NCI-H345 (cell line): Measurements from ENCODE around the gene ACTN2.
"Not testable (repeated sequence)": the region's sequence is repeated elsewhere in the genome, so short reads cannot be mapped to it uniquely, and the experiment has no call there.

Experiments
- DNase-seq: peaks from one replicate; lab custom pipeline; 2025; lab: John Stamatoyannopoulos, UW

Gene ACTN2

DNA sequence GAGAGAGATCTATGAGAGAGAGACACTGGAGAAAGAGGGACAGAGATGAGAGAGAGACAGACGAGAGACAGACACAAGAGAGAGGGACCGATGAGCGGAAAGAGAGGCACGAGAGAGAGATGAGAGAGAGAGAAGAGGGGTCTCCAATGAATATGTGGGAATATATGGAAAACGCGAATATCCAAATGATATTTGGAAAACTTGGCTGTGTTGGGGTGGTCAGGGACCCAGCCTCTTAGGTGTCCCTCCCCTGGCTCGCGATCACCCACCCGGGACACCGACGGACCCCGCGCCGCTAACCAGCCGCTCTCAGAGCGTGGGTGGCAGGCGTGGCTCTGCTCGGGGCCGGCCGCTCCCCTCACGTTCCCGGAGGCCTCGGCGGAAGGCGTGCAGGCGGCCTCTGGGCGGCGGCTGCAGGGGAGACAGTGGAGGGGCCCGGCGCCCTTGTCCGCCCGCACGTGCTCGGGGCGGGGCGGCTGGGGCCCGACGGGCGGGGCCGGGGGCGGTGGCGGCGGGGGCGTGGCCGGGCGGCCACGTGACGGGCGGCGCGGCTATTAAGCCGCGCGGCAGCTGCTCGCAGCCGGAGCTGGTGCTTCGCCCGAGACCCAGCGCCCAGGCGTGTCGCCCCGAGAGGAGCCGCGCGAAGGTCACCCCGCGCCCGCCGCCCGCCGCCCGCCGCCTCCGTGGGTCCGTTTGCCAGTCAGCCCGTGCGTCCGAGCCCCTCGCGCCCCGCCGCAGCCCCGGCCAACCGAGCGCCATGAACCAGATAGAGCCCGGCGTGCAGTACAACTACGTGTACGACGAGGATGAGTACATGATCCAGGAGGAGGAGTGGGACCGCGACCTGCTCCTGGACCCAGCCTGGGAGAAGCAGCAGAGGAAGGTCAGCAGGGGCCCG is at the start of gene ACTN2:
Gene ACTN2, plus strand, starts transcription at position 583 of the 898 bp plus-strand sequence. Its CDS starts 175 bp downstream, at position 758.
- DNase-seq, result peak; percentile 73

GRCh38 chr1:236638945-236639344 is 47.4 kb upstream of the ACTN2 start:
- peak; percentile 80 for DNase-seq

DNA sequence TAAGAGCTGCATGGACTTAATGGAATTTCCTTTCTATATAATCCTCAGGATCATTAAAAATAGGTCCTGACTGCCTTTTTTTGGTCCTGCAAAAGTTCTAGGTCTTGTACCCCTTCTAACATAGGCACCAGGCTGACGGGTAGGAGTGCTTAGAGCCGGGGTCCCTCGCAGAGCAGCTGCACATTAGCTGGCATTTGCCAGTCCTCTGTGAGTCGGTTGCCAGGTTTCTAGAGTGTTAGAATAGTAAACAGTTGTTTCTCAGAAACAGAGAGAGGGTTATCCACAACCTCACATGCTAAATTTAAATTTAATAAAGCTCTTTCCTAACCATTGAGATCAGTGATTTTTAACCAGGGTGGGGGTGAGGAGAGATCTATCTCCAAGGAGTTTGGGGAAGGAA is 46.6 kb upstream of the ACTN2 start:
- peak; percentile 56 for DNase-seq

DNA sequence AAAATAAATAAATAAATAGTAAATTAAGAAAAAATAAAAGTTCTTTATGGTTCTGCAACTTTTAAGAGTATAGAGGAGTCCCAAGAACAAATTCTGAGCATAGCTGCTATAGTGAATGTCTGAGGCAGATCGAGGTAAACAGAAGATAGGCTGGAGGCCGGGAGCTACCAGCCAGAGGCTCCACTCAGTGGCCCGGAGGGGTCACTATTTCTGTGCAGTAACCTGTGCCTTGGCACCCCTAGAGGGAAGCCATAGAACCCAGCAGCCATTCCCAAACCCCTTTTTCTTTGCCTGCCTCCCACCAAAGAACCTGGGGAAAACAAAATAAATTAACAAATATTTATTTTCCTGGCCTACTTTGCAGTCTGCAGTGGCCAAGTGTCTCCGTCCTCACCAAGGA is 43.5 kb upstream of the ACTN2 start:
- no peak for DNase-seq

GRCh38 chr1:236645016-236645680 is 41.2 kb upstream of the ACTN2 start:
- no peak for DNase-seq

DNA sequence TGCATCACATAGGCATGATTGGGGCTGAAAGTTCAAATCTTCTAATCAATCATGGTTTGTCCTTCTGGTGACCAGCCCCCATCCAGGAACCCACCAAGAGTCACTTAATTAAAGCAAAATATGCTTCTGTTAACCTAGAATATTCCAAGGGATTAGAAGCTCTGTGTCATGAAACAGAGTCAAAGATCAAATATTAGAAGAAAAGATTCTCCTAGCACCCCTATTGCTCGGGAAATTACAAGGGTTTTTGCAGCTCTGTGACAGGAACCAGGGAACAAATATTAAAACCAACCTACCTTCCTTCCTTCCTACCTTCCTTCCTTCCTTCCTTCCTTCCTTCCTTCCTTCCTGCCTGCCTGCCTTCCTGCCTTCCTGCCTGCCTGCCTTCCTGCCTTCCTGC is 31.8 kb upstream of the ACTN2 start:
- DNase-seq, result no peak

- no peak for DNase-seq
Measured at GRCh38 chr1:236654957-236655356, 31.3 kb upstream of the ACTN2 start.

DNA sequence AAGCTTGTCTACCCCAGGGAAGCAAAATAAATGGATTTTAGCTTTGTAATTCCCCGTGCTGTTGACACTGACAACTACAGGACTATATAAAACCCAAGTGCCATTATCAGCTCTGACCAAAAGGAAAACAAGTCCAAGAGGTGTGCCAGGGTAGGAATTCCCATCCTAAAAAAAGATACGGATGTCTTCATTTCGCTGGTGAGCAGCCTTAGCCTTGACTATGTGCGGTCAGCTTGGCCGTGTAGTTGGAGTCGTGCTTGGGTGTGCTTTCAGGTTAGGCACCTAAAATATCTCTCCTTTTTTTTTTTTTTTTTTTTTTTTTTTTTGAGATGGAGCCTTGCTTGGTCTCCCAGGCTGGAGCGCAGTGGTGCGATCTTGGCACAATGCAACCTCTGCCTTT is 28.9 kb upstream of the ACTN2 start:
- DNase-seq, result no peak

- no peak for DNase-seq
Measured at GRCh38 chr1:236659792-236660587, 26.3 kb upstream of the ACTN2 start.

DNA sequence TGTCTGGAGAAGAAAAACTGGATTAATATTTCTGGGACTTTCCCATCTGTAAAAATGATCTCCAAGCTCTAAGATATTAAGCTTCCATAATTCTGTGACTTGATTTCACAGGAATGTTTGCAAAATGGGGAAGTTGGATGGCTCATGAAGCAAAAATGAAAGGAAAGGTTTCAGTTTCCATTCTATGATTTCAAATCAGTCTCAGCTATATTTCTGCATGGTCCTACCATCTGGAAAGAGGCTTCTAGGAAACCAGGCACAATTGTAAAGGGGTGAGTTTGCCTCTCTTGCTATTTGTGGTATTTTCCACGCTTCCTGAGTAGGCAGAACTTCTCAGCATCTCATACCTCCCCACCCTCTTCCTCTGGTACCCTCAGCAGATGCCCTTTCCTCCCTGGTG is 22.4 kb upstream of the ACTN2 start:
- DNase-seq, result no peak

- DNase-seq, result not testable (repeated sequence)
Measured at GRCh38 chr1:236668909-236669308, 17.4 kb upstream of the ACTN2 start.

DNA sequence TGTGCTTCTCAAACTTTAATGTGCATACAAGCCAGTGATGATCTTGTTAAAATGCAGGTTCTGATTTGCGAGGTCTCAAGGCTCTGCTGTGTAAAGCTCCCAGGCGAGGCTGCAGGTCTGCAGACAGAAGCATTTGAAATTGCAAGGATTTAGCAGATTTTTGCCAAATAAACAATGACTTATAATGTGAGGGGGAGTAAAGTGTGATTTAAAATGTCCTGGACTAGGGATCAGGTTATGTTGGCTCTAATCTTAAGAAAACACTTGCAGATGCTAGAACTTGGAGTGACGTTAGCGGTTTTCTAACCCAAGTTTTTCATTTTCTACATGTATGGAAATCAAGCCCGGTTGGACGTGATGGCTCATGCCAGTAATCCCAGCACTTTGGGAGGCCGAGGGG is 16.2 kb upstream of the ACTN2 start:
- DNase-seq, result no peak

GRCh38 chr1:236673289-236673919 is 12.9 kb upstream of the ACTN2 start:
- no peak for DNase-seq

GRCh38 chr1:236677641-236678235 is 8.6 kb upstream of the ACTN2 start:
- DNase-seq, result no peak

DNA sequence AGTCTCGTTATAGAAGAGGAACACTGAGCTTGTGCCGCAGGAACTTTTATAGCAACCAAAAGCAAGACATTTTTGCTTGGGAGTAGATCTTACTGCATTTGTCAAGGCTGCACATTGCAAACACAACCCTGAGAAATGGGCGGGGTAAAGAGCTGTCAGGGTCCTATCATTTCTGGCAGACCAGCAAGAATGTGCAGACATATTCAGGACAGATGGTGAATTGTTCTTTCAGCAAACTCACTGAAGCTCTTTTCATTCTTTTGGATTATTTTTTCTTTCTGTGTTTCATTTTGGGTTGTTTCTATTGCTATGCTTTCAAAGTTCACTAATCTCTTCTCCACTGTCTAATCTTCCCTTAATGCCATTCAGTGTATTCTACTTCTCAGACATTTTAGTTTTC is 5.1 kb upstream of the ACTN2 start:
- no peak for DNase-seq

- DNase-seq, result no peak
Measured at GRCh38 chr1:236685205-236685916, 938 bp upstream of the ACTN2 start.

- DNase-seq, result peak; percentile 39
Measured at GRCh38 chr1:236686815-236687160, 489 bp downstream of the ACTN2 start.

DNA sequence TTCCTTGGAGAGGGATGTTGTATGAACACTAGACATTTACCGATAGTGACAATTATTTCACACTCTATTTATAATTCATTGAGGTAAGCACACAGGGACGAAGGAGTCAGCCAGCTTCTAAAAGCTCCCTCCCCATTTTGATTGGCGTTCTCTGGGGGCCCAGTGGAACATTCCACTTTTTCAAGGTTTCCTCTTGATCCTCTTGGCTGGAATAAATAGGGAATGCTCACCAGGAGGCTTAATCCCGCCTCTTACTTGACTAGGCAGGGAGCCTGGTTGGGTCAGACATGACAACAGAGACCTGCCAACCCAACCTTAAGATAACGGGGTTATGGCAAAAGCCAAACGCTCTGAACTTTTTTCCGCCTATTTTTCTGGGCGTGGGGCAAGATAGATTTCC is 974 bp downstream of the ACTN2 start:
- DNase-seq, result peak; percentile 14

DNA sequence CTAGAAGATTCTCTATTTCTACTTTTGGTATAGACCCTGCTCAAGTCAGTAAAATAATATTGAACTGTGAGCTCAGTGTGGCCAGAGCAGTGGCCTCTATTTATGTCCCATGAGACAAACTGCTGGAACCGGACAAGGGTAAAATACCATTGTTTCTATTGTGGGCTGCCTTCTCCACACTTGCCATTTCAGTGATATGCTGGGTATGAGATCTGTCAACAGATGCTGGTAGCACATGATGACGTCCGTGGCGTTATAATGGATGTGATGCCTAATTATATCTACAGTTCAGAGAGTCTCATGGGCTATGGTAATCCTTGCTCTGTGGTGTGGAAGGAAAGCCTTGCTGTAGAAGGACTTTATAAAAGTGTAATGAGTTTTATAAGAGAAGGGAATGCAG is 2.4 kb downstream of the ACTN2 start:
- no peak for DNase-seq

DNA sequence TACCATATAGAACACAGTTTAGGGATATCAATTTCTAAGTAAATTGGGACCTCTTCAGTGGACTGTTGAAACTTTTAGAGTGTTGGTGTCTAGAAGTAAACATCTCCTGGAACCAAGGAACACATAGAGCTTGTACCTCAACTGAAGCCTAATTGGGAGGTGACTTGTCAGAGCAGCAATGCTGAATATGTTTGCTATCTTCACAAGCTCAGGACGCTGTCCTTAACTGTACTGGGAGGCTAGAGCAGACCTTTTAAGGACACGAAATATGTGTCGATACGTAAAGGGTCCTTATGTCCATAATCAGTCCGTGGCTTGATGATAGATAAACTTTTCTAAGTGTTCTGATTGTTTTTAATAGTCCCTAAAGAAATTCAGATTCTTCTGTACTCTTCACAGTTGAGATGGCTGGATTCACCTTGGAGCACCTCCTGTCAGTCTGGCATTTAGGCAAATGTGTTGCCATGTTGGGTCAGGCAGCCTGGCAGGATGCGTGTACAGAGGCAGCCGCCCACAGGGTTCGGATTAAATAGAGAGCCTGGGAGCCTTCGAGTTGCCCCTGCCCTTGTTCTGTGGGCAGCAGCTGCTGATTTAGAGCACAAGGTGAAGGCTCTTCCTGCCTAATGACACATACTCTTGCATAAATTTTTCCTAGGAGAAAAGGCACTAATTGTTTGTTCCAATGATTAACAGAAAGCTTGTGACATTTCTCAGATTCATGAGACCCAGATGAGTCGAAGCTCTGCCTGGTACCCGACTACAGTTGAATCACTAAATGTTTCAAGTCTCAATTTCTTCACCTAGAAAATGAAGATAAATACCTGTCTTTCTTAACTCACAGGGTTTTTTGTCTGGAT is 3.6 kb downstream of the ACTN2 start:
- DNase-seq, result no peak
